DOHH2 (cell line): ENCODE results near the gene JPH2.

Experiments
- H3F3A ChIP-seq: fragments of 200-600 bp; sonication (generic), shearing (Covaris generic); 2 replicates; pipeline ENCODE4 v1.6.0; 2016; ENCODE audit warnings: antibody characterized with exemption, mild to moderate bottlenecking; ENCODE audit not compliant: control insufficient read depth, insufficient read depth
- H3K27ac ChIP-seq: fragments of 200-600 bp; sonication (generic); 2 replicates; pipeline ENCODE4 v1.5.1; 2014; ENCODE audit warnings: low read depth, mild to moderate bottlenecking, low read length, moderate library complexity
- H3K27me3 ChIP-seq: fragments of 200-600 bp; sonication (generic); 2 replicates; pipeline ENCODE4 v1.6.1; 2014; ENCODE audit warnings: mild to moderate bottlenecking, low read length, mixed read lengths; ENCODE audit not compliant: control insufficient read depth
- H3K36me3 ChIP-seq: fragments of 200-600 bp; sonication (generic); 2 replicates; pipeline ENCODE4 v1.6.1; 2014; ENCODE audit warnings: mild to moderate bottlenecking, low read length, moderate library complexity, mixed read lengths; ENCODE audit not compliant: control insufficient read depth
- H3K4me1 ChIP-seq: fragments of 200-600 bp; sonication (generic); 2 replicates; pipeline ENCODE4 v1.6.1; 2014; ENCODE audit warnings: mild to moderate bottlenecking, low read length, mixed read lengths; ENCODE audit not compliant: control insufficient read depth
- H3K4me2 ChIP-seq: fragments of 200-600 bp; sonication (generic); 2 replicates; pipeline ENCODE4 v1.6.0; 2014; ENCODE audit warnings: mild to moderate bottlenecking, low read length, moderate library complexity
- H3K4me3 ChIP-seq: fragments of 200-600 bp; sonication (generic); 2 replicates; pipeline ENCODE4 v1.5.1; 2014; ENCODE audit warnings: mild to moderate bottlenecking, low read length, mixed read lengths
- H3K79me2 ChIP-seq: fragments of 200-600 bp; sonication (generic); 2 replicates; pipeline ENCODE4 v1.6.1; 2014; ENCODE audit warnings: mild to moderate bottlenecking, low read length, mixed read lengths; ENCODE audit not compliant: control insufficient read depth
- H3K9me2 ChIP-seq: fragments of 200-600 bp; sonication (generic); replicated peaks from 2 replicates; pipeline ENCODE4 v1.6.1; 2014; ENCODE audit warnings: mild to moderate bottlenecking, low read length, mixed read lengths; ENCODE audit not compliant: control insufficient read depth
- H3K9me3 ChIP-seq: fragments of 200-600 bp; sonication (generic); 2 replicates; pipeline ENCODE4 v1.6.1; 2014; ENCODE audit warnings: antibody characterized with exemption, low read length, mixed read lengths; ENCODE audit not compliant: control insufficient read depth, insufficient read depth
- H4K20me1 ChIP-seq: fragments of 200-600 bp; sonication (generic); 2 replicates; pipeline ENCODE4 v1.6.0; 2014; ENCODE audit warnings: low read depth, mild to moderate bottlenecking, antibody characterized with exemption, low read length, moderate library complexity; ENCODE audit not compliant: control insufficient read depth, insufficient read depth
- CTCF ChIP-seq: fragments of 200-600 bp; sonication (generic); IDR thresholded peaks from one replicate; pipeline ENCODE4 v1.5.1; 2014; ENCODE audit warnings: antibody characterized with exemption, mild to moderate bottlenecking, low read depth, low read length; ENCODE audit not compliant: poor library complexity, severe bottlenecking
- EZH2phosphoT487 ChIP-seq: fragments of 200-600 bp; sonication (generic); IDR thresholded peaks from 2 replicates; pipeline ENCODE4 v1.6.1; 2017; ENCODE audit warnings: borderline replicate concordance, mild to moderate bottlenecking, antibody characterized with exemption, low read length, moderate library complexity, mixed read lengths

JPH2 gene

GRCh38 chr20:44089987-44090674, 96.9 kb downstream of the JPH2 start:
- no peaks in the 10 kb centered on the region for H3K9me2 ChIP-seq
- H3F3A ChIP-seq = no peaks in the 10 kb centered on the region
- no peaks in the 10 kb centered on the region for H3K79me2 ChIP-seq
- H3K27me3 ChIP-seq = peaks cover 4% of the 10 kb centered on the region; the same call in 1 of the 2 replicates
- H4K20me1 ChIP-seq = 0 out of 2 replicates have a peak, but pooled peaks cover 3% of the 10 kb centered on the region
- peak overlapping the region; percentile 27; the same call in 1 of the 2 replicates for H3K4me3 ChIP-seq
- no peak for TF ChIP-seq EZH2phosphoT487
- TF ChIP-seq CTCF = no peak
- H3K4me2 ChIP-seq = peak overlapping the region; percentile 47
- no peaks in the 10 kb centered on the region for H3K9me3 ChIP-seq
- 0 out of 2 replicates have a peak, but pooled peaks cover 6% of the 10 kb centered on the region for H3K4me1 ChIP-seq
- no peak overlapping the region for H3K27ac ChIP-seq
- H3K36me3 ChIP-seq = no peaks in the 10 kb centered on the region

- H3K79me2 ChIP-seq = no peaks in the 10 kb centered on the region
- 0 out of 2 replicates have a peak, but pooled peaks cover 6% of the 10 kb centered on the region for H3K4me1 ChIP-seq
- H3K9me3 ChIP-seq = no peaks in the 10 kb centered on the region
- no peaks in the 10 kb centered on the region for H3F3A ChIP-seq
- peaks cover 3% of the 10 kb centered on the region; the same call in 1 of the 2 replicates for H3K27me3 ChIP-seq
- H4K20me1 ChIP-seq = 0 out of 2 replicates have a peak, but pooled peaks cover 2% of the 10 kb centered on the region
- H3K4me2 ChIP-seq = no peak overlapping the region
- no peak overlapping the region for H3K27ac ChIP-seq
- no peak for TF ChIP-seq CTCF
- TF ChIP-seq EZH2phosphoT487 = no peak
- no peaks in the 10 kb centered on the region for H3K9me2 ChIP-seq
- no peaks in the 10 kb centered on the region for H3K36me3 ChIP-seq
- no peak overlapping the region for H3K4me3 ChIP-seq
These were observed 99.2 kb downstream of the JPH2 start for GRCh38 chr20:44087857-44088120.

DNA sequence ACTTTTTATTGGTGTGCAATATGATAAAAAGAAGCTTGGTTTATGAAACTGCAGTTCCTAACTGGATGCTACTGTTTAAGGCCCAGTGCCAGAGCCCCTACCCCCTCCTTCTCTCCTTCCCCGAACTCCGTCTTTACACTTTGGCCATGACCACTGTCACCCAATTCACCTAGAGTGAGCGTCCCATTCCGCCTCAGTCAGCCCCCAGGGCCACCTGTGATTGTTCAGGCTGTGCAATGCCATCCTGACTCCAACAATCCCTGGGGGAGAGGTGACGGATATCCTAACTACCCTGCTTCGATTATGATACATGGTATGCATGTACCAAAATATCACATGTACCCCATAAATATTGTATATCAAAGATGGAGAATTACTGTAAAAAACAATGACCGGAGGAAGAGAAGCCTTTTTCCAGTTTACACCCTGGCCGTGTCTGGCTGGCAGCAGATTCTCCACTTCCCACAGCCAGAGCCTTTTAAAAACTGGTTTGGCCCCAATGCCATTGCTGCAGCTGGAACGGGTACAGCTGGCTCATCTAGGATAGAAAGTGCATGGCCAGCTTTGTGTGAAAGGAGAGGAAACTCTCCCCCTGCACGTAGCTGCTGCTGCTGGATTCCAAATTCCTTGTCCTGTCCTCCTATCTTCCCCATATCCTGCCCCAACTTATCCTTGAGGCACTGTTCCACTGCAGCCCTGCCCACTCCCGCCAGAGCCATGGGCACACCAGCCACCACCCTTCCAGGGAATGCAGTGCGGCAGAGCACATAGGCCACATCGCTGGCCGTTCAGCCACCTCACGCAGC, 99.7 kb downstream of the JPH2 start:
- no peaks in the 10 kb centered on the region for H3K27me3 ChIP-seq
- H3K36me3 ChIP-seq = no peaks in the 10 kb centered on the region
- TF ChIP-seq CTCF (no peak), EZH2phosphoT487 (no peak)
- no peaks in the 10 kb centered on the region for H3K9me2 ChIP-seq
- H3K4me2 ChIP-seq = no peak overlapping the region
- no peaks in the 10 kb centered on the region for H3F3A ChIP-seq
- no peaks in the 10 kb centered on the region for H3K79me2 ChIP-seq
- H3K4me1 ChIP-seq = 0 out of 2 replicates have a peak, but pooled peaks cover 6% of the 10 kb centered on the region
- no peaks in the 10 kb centered on the region for H3K9me3 ChIP-seq
- no peak overlapping the region for H3K4me3 ChIP-seq
- no peak overlapping the region for H3K27ac ChIP-seq
- no peaks in the 10 kb centered on the region for H4K20me1 ChIP-seq
